Effector CD8-positive, alpha-beta T cell (primary cell): ENCODE measurements around the gene HNRNPH3.
"Not testable (repeated sequence)": the region's sequence is repeated elsewhere in the genome, so short reads cannot be mapped to it uniquely, and the experiment has no call there.

ENCODE experiments used
- DNase-seq: peaks from one replicate; lab custom pipeline; 2025; lab: John Stamatoyannopoulos, UW
- total RNA-seq, 4 experiments: gene quantifications; one replicate each; lab custom pipeline; 2026; lab: John Stamatoyannopoulos, UW

Gene HNRNPH3, protein sequence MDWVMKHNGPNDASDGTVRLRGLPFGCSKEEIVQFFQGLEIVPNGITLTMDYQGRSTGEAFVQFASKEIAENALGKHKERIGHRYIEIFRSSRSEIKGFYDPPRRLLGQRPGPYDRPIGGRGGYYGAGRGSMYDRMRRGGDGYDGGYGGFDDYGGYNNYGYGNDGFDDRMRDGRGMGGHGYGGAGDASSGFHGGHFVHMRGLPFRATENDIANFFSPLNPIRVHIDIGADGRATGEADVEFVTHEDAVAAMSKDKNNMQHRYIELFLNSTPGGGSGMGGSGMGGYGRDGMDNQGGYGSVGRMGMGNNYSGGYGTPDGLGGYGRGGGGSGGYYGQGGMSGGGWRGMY
- 27.9 to 55.7 (median 40.5) reads per million in 4 experiments for total RNA-seq

DNA sequence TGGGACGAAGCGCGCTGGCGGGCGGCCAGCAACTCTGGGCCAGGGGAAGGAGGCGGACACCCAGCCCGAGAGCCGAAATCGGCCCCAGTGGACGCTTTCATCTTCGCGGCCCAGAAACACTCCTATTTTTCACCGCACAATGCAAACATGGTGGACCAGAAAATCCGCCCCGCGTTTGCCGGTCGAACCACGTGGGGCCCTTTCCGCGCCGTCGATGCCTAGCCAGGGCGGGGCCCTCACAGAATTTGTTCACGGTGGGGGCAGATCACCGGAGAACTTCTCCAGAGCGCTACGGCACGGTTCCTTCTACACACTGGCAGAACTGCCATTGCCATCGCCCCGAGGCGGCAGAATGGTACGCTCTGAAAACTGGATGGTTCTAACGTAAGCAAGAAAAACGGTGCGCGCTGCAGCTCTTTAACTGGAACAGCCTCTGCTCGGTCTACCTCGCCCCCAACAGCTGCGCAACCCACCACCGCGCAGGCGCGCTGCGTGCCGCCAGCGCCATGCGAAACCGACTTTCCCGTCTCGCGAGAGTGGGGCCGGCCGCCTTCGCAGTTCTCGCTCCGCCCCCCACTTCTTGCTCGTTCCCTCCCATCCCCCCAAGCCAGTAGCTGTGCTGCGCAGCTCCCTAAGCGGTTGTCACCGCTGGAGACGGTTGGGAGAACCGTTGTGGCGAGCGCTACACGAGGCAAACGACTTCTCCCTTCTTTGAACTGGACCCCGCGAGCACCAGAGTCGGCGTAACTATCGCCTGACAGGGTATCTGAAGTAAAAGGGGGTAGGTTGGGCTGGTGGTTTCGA lies at the start of gene HNRNPH3:
HNRNPH3 (plus strand) TSS at position 610 of the 804 bp plus-strand sequence. CDS start 5,158 bp downstream, outside the sequence.
- DNase-seq, result peak; percentile 98

DNA sequence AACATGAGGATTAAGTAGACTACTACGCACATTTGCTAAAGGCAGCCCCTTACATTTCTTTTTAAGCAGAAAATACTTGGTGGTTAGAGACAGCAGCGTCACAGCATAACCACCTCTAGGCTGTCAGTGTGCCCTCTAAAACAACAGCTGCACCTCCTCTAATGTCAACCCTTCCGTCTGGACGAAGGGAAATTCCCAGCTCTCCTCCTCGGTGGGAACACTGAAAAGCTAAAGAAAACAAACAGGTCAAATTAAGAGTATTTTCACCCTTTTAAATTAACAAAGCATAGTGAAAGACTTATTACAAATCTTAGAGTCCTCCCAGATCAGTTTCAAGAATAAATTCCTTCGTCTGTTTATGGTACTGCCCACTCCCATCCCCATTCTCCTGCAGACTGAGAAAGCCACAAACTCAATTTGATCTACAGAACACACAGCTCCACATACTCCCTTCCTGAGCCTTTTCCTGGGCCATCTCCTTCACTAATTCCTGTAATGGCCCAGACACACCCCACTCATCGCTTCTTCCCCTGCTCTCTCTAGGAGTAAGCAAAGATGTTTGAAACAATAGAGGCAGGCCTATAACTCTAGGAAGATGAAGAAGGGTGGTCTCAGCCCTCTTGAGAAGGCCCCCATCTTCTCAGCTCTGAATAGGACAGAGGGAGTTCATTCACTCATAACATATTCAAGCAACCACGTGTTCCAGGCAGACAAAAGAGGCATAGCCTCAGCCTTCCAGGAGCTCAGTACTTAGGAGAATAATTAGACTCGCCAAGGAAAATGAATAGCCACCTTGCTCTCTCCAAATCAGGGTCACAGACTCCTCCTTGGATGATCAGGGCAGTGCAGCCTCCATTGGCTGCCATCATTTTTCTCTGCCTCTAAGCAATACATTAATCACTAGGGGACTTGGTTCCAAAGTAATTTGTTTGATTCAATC lies 47.5 kb upstream of the HNRNPH3 start:
- DNase-seq, result no peak

DNA sequence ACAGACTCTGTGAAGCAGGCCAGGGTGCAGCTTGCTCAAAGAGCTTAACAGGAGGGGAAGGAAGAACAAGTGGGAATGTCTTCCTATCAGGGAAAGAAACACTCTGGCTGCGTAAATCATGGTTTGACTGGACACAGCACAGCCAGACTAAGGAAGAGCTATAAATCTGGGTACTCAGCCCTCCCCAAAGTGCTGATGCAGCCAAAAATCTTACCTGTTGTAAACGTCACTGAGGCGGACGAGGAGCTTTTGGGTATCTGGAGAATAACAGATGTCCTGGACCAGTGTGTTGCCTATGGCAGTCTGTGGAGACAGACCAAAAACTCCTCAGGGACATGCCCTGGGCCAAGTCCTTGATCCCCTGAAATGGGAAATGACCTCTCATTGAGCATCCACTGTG lies 43.1 kb upstream of the HNRNPH3 start:
- no peak for DNase-seq

DNA sequence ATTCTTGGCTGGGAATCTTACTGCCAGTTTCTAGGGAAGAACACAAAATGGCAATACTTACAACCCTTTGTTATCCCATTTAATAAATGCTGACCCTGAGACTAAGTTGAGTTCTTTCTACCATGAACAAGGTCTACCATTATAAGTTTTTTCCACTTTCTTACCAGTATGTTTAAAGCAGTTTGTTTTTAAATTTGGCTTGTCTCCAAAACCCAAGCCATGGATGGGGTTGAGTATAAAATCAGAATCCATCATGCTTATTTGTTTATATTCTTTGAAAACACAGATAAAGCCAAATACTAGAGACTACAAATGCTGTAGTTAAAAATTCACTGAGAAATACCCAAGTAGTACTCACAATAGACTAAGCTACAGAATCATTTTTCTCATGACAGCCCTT lies 41.1 kb upstream of the HNRNPH3 start:
- DNase-seq, result no peak

DNA sequence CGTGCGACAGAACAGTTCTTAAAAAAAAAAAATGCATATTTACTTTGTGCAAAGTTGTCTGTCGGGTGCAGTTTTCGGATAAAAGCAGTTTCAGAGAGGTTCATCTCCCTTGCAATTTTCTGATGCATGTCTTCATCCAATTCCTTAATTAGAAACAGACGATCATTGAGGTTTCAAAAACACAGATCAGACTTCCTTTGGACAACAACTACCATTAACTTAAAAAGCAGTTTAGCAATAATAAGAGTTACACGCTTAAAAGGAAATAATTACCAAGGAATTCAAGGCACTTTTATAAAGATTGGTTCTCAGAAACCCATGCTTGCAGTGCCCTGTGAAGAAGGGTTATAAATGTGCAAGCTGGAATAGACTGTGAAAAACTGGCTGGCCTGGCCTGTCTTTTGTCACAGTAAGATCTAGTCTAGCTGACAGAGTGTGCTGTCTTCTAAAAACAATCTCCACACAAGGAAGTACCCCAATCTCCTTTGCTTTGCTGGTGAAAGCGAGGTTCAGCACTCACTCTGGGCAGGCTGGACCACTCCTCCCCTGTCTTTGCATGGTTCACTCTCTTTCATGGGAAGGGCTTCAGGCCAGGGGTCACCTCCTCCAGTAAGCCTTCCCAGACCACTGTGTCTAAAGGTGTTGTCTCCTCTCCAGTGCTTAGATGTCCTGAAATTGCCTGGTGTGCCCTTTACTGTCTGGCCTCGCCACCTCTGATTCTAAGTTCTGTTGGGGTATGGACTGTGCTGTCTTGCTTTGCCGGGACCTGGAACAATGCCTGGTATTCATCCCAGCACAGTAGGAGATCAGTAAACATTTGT lies 34.8 kb upstream of the HNRNPH3 start:
- DNase-seq, result no peak

DNA sequence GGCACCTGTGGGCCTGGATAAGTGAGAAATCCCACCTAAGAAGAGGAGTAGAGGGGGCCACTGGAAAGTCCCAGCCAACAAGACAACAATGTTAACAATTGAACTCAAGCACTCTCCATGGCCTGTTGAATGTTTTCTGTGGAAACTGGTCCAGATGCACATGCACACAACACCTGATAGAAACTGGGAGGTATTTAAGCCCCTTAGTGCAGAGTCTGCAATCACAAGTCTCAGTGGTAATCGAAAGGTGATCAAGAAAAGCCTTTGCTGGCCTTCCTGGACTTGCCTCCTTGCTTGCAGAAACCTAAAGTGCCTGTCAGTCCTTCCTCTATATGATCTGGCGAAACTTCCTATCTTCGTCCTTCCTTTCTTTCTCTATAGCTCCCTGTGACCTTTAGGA lies 30.6 kb upstream of the HNRNPH3 start:
- no peak for DNase-seq

DNA sequence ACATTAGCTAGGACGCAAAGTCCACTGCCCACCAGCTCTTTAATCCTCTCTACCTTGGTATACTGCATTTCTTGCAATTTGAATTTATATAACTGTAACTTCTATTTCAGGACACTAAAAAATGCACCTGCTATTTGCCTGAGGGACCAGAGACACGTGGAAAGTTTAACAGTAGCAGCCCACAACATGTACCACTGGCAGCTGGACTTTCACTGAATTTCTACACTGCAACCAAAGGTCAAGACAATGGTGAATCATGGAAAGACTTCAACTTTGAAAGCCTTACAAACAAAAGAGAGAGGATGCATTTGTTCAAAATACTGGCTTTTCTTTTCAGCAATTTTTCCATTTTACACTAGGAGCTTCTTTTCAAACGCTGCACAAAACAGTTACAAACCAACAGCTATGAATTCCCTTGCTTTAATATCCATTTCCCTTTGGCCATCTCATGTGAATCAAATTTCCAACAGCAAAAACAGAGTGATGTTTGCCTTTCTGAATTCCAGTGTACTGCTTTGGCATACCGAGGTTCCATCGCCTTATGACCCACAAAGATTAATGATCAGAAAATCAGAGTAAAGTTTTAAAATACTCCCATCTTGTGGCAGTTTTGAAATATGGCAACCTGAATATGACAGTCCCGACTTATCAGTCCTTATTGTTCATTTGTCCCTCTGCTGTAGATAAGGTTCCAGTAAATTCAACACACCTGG lies 29.9 kb upstream of the HNRNPH3 start:
- no peak for DNase-seq

DNA sequence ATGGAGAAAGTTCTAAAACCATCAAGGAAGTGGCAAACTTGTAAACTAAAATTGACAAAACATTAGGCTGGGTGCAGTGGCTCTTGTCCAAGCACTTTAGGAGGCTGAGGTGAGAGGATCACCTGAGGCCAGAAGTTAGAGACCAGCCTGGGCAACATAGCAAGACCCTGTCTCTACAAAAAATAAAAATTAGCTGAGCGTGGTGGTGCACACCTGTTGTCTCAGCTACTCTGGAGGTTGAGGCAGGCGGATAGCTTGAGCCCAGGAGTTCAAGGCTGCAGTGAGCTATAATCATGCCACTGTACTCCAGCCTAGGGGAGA lies 29.4 kb upstream of the HNRNPH3 start:
- DNase-seq, result no peak

DNA sequence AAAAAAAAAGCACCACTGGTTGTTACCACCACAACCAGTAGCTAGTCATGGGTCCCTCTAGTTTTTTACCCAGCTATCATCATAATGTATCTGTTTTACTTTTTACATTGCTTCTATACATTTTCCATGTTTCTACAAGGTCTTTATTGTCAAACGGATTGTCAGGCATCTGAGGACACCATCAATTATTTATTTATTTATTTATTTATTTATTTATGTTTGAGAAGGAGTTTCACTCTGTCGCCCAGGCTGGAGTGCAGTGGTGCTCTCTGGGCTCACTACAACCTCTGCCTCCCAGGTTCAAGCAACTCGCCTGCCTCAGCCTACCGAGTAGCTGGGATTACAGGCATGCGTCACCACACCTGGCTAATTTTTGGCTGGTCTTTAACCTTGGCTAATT lies 29.0 kb upstream of the HNRNPH3 start:
- DNase-seq, result no peak

DNA sequence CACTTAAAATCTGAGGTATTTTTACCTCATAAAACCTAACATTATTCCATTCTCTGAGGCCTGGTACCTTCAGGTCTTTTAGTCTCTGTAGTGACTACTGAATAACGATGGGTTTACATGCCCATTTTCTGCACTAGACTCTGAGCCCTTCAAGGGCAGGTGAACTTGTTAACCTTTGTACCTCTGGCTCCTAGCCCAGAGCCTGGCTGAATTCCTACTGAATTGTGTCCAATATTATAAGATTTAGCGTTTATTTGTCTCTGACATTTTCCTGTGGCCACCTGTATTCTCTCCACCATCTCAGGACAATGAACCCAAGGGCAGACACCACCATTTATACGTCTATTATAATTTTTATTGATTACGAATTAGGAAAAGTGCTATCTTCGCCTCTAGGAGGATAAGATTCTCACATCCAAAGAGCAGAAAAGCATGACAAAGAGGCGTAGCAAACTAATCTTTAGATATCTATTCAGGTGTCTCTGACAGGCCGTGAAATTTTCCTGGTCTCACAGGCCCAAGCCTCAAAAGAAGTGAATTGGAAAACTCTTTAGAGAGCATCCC lies 27.9 kb upstream of the HNRNPH3 start:
- DNase-seq, result no peak

DNA sequence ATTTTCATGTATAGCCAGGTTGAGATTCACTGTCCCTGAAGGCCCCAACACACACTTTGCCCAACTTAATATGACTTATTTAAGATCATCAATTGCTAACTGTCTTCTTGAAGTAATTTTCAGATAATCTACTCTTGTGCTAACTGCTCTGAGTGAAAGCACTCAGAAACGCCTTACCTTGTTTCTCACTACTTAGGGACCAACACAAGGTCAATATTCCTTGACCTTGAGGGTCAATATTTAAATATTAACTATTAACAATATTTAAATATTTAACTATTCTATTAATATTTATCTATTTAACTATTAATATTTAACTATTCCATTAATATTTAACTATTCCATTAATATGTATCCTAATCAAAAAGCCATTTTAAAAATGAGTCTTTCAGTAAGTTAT lies 26.0 kb upstream of the HNRNPH3 start:
- DNase-seq, result no peak

DNA sequence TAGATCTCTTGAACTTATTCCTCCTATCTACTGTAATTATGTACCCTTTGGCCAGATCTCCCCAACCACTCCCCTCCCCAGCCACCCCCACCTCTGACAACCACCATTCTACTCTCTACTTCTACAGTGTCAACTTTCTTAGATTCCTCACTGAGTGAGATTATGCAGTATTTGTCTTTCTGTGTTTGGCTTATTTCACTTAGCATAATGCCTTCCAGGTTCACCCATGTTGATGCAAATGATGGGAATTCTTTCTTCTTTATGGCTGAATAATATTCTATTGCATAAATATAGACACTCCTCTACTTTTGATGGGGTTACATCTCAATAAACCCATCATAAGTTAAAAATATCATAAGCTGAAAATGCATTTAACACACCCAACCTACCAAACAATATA lies 21.3 kb upstream of the HNRNPH3 start:
- DNase-seq, result no peak

DNA sequence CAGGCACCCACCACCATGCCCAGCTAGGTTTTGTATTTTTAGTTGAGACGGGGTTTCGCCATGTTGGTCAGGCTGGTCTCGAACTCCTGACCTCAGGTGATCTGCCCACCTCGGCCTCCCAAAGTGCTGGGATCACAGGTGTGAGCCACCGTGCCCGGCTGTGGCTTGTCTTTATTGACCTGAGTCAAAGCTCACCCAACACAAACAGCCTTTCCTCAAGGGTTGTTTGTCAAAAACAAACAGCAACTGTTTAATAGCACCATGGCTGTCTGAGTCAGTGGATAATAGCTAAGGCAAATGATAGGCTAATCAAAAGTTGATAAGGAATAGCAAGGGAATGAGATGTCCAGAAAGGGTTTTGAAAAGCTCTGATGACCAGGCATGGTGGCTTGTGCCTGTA lies 16.9 kb upstream of the HNRNPH3 start:
- DNase-seq, result not testable (repeated sequence)

DNA sequence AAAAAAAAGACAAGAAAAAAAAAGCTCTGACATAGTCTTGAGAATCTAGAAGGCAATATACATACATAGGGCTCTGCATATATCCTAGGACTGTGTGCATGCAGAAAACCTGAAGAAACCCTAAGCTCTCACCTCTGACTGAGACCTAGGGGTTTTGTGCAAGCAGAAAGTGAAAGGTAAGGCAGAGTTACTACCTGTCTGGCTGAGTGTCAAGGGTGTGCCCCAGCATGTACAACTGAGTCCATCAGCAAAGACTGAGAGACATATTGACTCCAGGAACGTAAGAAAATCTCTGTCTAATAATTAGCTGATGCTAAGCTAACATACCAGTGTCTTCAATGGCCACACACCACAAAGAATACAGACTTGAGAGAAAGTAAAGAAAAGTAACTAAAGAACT lies 16.3 kb upstream of the HNRNPH3 start:
- no peak for DNase-seq

DNA sequence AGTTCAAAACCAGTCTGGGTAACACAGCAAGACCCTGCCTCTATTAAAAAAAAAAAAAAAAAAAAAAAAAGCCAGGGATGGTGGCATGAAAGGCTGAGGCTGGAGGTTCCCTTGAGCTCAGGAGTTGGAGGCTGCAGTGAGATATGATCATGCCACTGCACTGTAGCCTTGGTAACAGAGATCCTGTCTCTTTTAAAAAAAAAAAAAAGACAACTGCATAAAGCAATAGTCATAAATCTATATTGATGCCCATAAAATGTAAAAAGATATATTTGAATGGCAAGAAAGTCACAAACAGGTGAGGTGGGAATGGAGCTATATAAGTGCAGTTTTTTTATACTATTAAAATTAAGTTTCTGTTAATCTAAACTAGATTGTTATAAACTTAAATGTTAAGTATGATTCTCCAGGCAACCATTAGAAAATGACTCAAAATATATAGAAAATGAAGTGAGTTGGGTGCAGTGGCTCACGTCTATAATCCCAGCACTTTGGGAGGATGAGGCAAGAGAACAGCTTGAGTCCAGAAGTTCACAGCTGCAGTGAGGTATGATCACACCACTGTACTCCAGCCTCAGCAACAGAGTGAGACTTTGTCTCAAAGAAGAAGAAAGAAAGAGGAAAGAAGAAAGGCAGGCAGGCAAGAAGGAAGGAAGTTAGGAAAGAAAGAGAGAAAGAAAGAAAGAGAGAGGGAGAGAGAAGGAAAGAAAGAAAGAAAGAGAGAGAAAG lies 13.4 kb upstream of the HNRNPH3 start:
- DNase-seq, result no peak

DNA sequence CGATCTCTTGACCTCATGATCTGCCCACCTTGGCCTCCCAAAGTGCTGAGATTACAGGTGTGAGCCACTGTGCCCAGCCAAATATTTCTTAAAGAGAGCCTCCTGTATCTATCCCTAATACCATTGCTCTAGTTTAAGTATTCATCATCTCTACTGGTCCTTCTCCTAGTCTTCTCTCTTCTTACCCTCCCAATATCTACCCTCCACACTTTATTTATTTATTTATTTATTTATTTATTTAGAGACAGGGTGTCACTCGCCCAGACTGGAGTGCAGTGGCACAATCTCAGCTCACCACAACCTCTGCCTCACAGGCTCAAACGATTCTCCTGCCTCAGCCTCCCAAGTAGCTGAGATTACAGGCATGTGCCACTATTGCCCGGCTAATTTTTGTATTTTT lies 7.5 kb upstream of the HNRNPH3 start:
- DNase-seq, result not testable (repeated sequence)

DNA sequence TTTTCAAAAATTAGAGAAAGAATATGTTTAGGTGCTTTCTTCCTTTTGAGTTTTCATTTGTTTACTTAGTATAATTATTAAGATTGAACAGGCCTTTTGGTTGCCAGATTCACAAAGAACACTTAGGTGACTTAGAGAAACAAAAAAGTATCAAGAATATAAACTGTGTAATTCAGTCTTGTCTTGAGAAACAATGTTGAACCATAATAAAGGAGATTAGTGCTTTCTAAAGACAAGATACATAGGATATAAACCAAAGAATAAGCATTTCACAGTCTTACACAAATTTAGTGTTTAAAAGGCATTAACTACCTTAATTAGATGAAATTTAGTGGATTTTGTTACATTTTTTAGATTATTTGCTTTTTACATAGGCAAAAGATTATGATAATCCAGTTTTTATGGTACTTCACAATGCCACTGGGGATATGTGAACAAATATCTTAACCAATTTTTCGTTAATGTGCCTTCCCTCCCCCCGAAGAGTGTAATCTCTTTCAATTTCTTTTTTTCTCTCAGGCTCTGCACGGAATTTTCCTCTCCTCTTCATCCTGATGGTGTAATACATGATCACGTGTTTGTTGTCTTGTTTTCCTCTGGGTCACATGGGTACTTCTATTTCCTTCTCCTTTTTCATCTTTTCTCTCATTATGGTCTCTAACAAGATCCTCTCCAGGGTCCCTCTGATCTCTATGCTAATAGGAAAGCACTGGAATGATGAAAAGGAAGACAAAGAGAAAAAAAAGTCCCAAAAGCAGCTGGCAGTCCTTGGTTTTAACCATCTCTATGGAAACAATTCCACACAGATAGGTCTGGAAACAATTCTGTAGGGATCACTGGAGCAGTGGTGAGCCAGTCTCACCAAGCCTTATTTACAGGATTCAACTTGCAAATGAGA lies 3.7 kb upstream of the HNRNPH3 start:
- no peak for DNase-seq

DNA sequence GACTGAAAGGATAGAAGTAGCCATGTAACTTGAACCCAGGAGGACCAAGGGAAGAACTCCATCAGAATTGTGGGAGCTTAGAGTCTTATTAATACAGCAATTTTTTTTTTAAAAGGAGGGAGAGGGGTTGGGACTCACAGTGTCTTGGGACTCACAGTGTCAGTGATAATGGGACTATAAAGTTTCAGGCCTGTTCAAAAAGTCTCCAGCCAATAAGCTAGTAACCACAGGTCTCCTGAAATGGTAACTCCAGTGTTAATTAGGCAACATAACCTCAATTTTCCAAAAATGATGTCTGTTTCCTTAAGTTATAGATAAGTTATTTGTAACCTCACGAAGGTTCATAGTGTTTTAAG lies 2.4 kb upstream of the HNRNPH3 start:
- no peak for DNase-seq
